ENCODE data around the gene RPL32. TPM values are rescaled to one million over a fixed set of nuclear protein-coding genes. Genes with fewer than 3 reads are reported as not detected.

Gene RPL32
- total and polyA plus RNA-seq, 2 donors (not counting 3 experiments of a cell fraction or from before 2014, with no cell fraction given), result 1,075 to 1,588 TPM

DNA sequence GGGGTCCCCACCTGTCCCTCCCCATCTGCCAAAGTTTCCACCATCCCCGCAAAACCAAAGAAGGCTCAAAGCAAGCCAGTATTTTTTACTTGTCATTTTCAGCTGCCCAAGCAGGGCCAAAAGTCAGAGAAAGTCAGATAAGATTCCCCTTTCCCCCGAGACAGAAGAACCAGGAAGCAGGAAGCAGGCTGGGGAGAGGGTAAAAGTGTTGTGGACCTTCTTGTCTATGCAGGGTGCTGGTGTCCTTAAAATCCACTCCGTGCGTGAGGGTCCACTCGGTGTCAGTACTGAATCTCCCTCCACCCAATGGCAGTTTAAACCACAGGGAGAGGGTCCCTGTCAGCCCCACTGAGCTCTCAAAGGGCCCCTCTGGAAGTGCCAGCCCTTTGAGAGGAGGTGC lies 20.2 kb upstream of the RPL32 start:
- Histone ChIP-seq H3K9me1 (replicated peaks; ENCODE audit: control insufficient read depth, extremely low read depth, insufficient read depth, low read length) (no peaks in the 10 kb centered on the region), H3K4me3 (replicated peaks in 1 of 3; ENCODE audit: insufficient read depth in 1 of 3, low read depth in 1 of 3, low read length in 3 of 3) (no peak overlapping the region), H3K9ac (replicated peaks; ENCODE audit: extremely low read depth, insufficient read depth, low read length) (no peak overlapping the region), H3K4me1 (ENCODE audit: control insufficient read depth, extremely low read depth, insufficient read depth, low read length) (peaks cover 3% of the 10 kb centered on the region), H4K20me1 (replicated peaks; ENCODE audit: control insufficient read depth, extremely low read depth, insufficient read depth, low read length) (no peaks in the 10 kb centered on the region), H2AFZ (ENCODE audit: low read depth, low read length) (no peak overlapping the region), H3K9me3 (replicated peaks; ENCODE audit: control insufficient read depth, insufficient read depth, low read length) (no peaks in the 10 kb centered on the region), H3K27me3 (ENCODE audit: control insufficient read depth in 2 of 2, insufficient read depth in 2 of 2, low read length in 2 of 2) (peaks cover 0 to 4% of the 10 kb centered on the region in 2 experiments), H3K27ac (ENCODE audit: insufficient read depth, low read depth, low read length) (no peak overlapping the region), H3K4me2 (ENCODE audit: insufficient read depth, low read length) (no peak overlapping the region), H3K36me3 (ENCODE audit: control insufficient read depth in 2 of 2, extremely low read depth in 1 of 2, insufficient read depth in 2 of 2, low read length in 2 of 2) (no peaks in the 10 kb centered on the region), H3K79me2 (ENCODE audit: control insufficient read depth, insufficient read depth, low read length) (no peaks in the 10 kb centered on the region)
- no TSS peak for BruUV-seq (replicated peaks)
- FAIRE-seq (no peak), DNase-seq (ENCODE audit: low read depth, low spot score) (no peak)
- dilution Hi-C loops (cut with MboI; ENCODE audit: extremely low pct_ligation_motif_present, low sequenced_read_pairs), result no loop called here
- intact Hi-C loops (cut with micrococcal nuclease), result no loop called here
- ChIA-PET CTCF (interaction anchor here (0.8 to 2.1 kb wide), 3 partner anchors 20 to 134 kb away, joined by 3 to 9 read pairs (median 3); partner anchors contain the start of gene RPL32), POLR2A (no interaction called here)
- TF ChIP-seq FOS (IDR thresholded peaks at IDR 0.05; ENCODE audit: borderline replicate concordance, insufficient read depth, low read length) (no peak), JUN (IDR thresholded peaks at IDR 0.05; ENCODE audit: borderline replicate concordance, insufficient read depth, insufficient read length, low read depth) (no peak), MYC (IDR thresholded peaks at IDR 0.05; ENCODE audit: low read depth, low read length) (no peak), POLR2AphosphoS5 (IDR thresholded peaks at IDR 0.05; ENCODE audit: insufficient read depth, low read depth, low read length) (no peak), POLR2A (IDR thresholded peaks at IDR 0.05; ENCODE audit: low read depth, low read length) (no peak)
- TF ChIP-seq, protein P1, sequence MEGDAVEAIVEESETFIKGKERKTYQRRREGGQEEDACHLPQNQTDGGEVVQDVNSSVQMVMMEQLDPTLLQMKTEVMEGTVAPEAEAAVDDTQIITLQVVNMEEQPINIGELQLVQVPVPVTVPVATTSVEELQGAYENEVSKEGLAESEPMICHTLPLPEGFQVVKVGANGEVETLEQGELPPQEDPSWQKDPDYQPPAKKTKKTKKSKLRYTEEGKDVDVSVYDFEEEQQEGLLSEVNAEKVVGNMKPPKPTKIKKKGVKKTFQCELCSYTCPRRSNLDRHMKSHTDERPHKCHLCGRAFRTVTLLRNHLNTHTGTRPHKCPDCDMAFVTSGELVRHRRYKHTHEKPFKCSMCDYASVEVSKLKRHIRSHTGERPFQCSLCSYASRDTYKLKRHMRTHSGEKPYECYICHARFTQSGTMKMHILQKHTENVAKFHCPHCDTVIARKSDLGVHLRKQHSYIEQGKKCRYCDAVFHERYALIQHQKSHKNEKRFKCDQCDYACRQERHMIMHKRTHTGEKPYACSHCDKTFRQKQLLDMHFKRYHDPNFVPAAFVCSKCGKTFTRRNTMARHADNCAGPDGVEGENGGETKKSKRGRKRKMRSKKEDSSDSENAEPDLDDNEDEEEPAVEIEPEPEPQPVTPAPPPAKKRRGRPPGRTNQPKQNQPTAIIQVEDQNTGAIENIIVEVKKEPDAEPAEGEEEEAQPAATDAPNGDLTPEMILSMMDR (IDR thresholded peaks at IDR 0.05; ENCODE audit: extremely low read depth in 1 of 2, insufficient read depth in 1 of 2, low read depth in 1 of 2, low read length in 2 of 2), result no peak
- TF ChIP-seq, protein P2, sequence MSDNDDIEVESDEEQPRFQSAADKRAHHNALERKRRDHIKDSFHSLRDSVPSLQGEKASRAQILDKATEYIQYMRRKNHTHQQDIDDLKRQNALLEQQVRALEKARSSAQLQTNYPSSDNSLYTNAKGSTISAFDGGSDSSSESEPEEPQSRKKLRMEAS (IDR thresholded peaks at IDR 0.05; ENCODE audit: insufficient read depth, insufficient read length), result no peak

Measured in endothelial cell of umbilical vein (primary cell).